Mesodermal cell (in vitro differentiated cells): Measurements from ENCODE around the gene TIMP2.
A peak's percentile ranks its signal among the peaks of the same experiment; 100 is the strongest.

Experiments
- H3K27ac ChIP-seq: 2 replicates; pipeline ENCODE4 v1.7.0; 2013; ENCODE audit warnings: mild to moderate bottlenecking, low read depth, low read length, moderate library complexity; ENCODE audit not compliant: severe bottlenecking
- H3K36me3 ChIP-seq: 2 replicates; pipeline ENCODE4 v1.7.1; 2013; ENCODE audit warnings: mild to moderate bottlenecking, low read length, moderate library complexity; ENCODE audit not compliant: control insufficient read depth, insufficient read depth
- H3K4me1 ChIP-seq: one replicate; pipeline ENCODE4 v1.7.1; 2013; ENCODE audit warnings: mild to moderate bottlenecking, low read length; ENCODE audit not compliant: insufficient read depth, control insufficient read depth, poor library complexity, severe bottlenecking
- H3K4me3 ChIP-seq: 2 replicates; pipeline ENCODE4 v1.7.0; 2013; ENCODE audit warnings: low read length, control low read depth, mild to moderate bottlenecking; ENCODE audit not compliant: insufficient read depth, poor library complexity, severe bottlenecking; ENCODE audit errors: extremely low read depth
- H3K9me3 ChIP-seq: 2 replicates; pipeline ENCODE4 v1.7.1; 2013; ENCODE audit warnings: mild to moderate bottlenecking, low read length, moderate library complexity; ENCODE audit not compliant: control insufficient read depth
- whole genome bisulfite sequencing, 2 experiments: methylation state at CpG; one replicate each; pipeline ENCODE4 v1.1.5; 2013; ENCODE audit warnings: missing lambda C conversion rate in 2 of 2; ENCODE audit not compliant: insufficient coverage in 2 of 2; 5-methylcytosine and 5-hydroxymethylcytosine counted together

The TIMP2 gene

DNA sequence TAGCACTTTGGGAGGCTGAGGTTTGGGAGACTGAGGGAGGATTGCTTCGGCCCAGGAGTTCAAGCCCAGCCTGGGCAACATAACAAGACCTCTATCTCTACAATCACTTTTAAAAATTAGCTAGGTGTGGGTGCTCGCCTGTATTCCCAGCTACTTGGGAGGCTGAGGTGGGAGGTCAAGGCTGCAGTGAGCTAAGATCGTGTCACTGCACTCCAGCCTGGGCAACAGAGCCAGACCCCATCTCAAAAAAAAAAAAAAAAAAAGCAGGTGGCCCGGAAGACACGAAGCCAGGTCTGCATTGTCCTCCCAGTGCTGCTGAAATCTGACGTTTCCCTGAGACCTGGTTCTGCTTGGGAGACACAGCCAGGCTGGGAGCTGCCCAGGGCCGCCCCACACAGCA lies 18.8 kb upstream of the TIMP2 start:
- Histone ChIP-seq H3K36me3 (no peaks in the 10 kb centered on the region), H3K4me3 (no peak overlapping the region), H3K9me3 (no peaks in the 10 kb centered on the region), H3K4me1 (peaks cover 22% of the 10 kb centered on the region), H3K27ac (no peak overlapping the region)
- 50 to 96% methylated on average over 1 to 6 of the region's 7 CpGs for WGBS, 2 experiments

DNA sequence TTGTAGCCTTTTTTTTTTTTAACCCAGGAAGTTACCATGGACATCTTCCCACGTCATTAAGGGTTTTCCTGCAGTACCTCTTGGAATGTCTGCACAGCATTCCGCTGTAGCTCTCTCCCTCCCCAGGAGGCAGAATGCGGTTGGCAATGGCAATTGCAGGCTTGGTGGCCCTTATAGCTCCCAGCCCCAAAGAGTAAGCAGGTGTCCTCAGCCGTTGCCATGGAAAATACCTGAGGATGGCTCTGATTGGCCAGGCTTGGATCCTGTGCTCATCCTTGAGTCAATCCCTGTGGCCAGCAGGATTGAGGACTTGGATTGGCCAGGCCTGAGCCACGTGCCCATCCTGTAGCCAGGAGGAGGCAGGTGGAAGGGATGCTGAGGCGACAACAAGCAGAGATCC lies 15.5 kb upstream of the TIMP2 start:
- no peak overlapping the region for H3K4me3 ChIP-seq
- H3K27ac ChIP-seq: no peak overlapping the region
- WGBS, 2 experiments: 69 to 70% methylated on average over 5 to 6 of the region's 6 CpGs
- H3K9me3 ChIP-seq: no peaks in the 10 kb centered on the region
- no peaks in the 10 kb centered on the region for H3K36me3 ChIP-seq
- H3K4me1 ChIP-seq: peaks cover 23% of the 10 kb centered on the region

DNA sequence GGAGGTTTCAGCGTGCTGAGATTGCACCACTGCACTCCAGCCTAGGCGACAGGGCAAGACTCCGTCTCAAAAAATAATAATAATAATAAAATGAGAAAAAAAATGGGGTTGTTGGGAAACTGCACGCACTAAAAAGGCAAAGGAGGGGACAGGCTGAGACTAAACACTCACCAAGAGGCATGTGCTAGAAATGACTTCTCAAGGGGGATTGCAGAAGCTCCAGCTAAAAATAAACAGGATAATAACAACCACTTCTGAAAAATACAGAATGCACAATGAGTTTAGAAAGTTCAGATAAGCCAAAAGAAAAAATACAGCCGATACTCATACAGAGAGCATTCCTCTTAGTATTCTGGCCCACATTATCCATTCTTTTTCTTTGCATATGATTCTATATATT lies 15.1 kb upstream of the TIMP2 start:
- H3K9me3 ChIP-seq: no peaks in the 10 kb centered on the region
- no peak overlapping the region for H3K4me3 ChIP-seq
- no peak overlapping the region for H3K27ac ChIP-seq
- no peaks in the 10 kb centered on the region for H3K36me3 ChIP-seq
- WGBS, 2 experiments: no CpG with 5 or more reads among the region's 5 CpGs
- H3K4me1 ChIP-seq: peaks cover 26% of the 10 kb centered on the region

DNA sequence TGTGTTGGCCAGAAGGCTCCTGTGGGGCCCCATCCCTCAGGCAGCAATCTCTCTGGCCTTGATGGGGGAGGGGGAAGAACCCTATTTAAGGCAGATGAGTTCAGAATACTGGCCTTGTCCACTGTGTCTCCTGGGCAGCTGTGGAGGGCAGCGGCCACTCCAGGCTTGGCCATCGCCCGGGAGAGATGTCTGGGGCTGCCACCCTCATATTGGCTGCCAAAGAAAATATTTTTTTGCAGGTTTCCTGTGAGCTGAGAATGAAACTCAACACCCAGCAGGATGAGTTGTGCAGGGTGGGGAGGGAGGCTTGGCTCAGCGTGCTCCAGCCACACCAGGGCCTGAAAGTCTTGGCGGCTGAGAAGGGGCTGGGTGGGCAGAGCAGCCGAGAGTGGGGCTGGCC lies 14.4 kb upstream of the TIMP2 start:
- H3K36me3 ChIP-seq: no peaks in the 10 kb centered on the region
- no peak overlapping the region for H3K27ac ChIP-seq
- peaks cover 33% of the 10 kb centered on the region for H3K4me1 ChIP-seq
- WGBS, 2 experiments: 84 to 85% methylated on average over 3 to 5 of the region's 6 CpGs
- no peak overlapping the region for H3K4me3 ChIP-seq
- no peaks in the 10 kb centered on the region for H3K9me3 ChIP-seq

DNA sequence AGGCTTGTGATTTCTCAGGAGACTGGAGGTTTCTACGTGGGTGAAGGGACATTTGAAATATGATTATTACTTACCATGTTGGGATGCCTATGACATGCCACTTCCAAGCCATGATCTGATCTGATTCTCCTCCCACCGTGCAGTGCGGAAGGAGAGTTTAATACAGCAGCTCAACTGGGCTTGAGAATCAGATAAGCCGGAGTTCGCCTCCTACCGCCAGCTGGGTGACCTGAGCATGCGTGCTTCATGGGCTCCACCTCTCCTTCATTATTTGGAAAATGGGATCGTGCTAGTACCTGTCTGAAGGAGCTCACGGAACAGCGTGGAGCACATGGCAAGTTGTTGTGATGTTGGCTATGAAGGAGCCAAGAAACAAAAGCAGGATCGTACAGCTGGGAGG lies 12.4 kb upstream of the TIMP2 start:
- Histone ChIP-seq H3K9me3 (no peaks in the 10 kb centered on the region), H3K27ac (no peak overlapping the region), H3K36me3 (no peaks in the 10 kb centered on the region), H3K4me3 (no peak overlapping the region), H3K4me1 (peaks cover 52% of the 10 kb centered on the region)
- 85 to 92% methylated on average over 8 to 10 of the region's 11 CpGs for WGBS, 2 experiments

DNA sequence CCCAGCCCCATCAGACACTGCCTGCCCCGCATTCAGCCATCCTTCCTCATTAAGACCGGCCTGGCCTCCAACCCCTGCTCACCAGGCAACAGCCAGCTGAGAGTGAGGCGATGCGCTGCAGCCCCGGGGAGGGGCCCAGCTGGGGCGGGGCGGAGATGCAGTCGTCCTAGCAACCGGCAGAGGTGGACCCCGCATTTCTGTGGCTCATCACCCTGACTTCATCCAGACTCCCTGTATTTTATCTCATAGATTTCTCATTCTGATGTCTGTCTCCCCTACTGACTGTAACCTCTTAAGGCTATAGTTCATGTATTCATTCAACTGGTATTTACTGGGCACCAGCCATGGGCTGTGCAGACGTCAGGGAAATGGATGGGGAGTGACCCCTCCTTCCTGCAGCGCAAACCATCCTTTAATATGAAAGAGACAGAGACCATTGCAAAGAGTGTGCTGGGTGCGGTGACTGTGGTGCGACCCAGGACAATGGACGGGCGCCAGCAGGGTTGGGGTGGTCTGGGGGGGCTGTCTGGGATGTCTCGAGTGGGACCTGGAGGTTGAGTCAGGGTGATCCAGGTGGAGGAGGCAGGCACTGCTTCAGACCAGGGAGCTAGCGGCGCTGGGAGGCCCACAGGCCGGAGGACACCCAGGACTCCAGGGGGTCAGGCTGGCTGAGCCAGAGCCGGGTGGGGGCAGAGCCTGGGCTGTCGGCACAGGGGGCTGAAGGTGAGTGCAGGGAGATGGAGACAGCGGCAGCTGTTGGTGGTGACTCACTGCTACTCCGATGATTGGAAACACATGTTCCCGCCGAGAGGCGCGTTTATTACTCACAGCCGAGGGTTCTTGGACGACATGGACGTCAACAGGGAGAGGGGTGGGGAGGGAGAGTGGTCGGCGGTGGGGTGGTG lies 10.5 kb upstream of the TIMP2 start:
- Histone ChIP-seq H3K4me1 (peaks cover 52% of the 10 kb centered on the region), H3K4me3 (no peak overlapping the region), H3K36me3 (no peaks in the 10 kb centered on the region), H3K9me3 (no peaks in the 10 kb centered on the region), H3K27ac (no peak overlapping the region)
- 83 to 93% methylated on average over 22 to 29 of the region's 33 CpGs for WGBS, 2 experiments

DNA sequence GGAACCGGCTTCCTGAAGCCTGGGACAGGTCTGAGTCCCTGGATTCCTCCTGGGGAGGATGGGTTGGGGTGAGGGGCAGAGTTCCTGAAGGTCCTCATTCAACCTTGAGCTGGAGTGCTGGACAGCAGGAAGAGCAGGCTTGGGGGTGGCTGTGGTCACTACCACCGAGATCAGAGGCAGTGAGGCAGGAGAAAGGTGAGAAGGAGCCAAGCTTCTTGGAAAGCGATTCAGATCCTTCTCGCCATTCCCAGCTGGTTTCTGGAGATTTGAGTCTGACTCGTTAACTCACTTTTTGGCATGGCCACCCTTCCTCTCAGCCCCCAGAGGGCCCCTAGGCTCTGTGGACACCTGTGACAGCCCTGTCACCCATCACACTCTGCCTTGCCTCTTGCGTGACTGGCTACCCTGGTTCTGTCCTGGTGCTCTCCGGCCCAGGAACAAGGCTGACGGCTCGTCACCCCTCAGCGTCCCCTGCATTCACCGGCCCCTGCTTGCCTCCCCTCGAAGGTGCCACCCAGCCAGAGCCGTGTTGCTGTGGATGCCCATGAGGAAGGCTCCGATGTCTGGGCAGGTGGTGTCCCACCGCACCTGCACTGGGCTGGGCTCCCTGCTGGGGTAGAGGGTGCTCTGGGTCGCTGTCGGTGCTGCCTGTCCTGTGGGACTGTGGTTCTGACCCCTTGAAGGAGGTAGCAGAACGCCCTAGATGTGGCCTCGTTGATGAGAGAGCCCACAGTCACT lies 9.7 kb upstream of the TIMP2 start:
- H3K4me1 ChIP-seq: peaks cover 44% of the 10 kb centered on the region
- no peak overlapping the region for H3K4me3 ChIP-seq
- peak overlapping the region; percentile 91 for H3K27ac ChIP-seq
- no peaks in the 10 kb centered on the region for H3K9me3 ChIP-seq
- 84 to 94% methylated on average over 17 to 19 of the region's 19 CpGs for WGBS, 2 experiments
- H3K36me3 ChIP-seq: no peaks in the 10 kb centered on the region

DNA sequence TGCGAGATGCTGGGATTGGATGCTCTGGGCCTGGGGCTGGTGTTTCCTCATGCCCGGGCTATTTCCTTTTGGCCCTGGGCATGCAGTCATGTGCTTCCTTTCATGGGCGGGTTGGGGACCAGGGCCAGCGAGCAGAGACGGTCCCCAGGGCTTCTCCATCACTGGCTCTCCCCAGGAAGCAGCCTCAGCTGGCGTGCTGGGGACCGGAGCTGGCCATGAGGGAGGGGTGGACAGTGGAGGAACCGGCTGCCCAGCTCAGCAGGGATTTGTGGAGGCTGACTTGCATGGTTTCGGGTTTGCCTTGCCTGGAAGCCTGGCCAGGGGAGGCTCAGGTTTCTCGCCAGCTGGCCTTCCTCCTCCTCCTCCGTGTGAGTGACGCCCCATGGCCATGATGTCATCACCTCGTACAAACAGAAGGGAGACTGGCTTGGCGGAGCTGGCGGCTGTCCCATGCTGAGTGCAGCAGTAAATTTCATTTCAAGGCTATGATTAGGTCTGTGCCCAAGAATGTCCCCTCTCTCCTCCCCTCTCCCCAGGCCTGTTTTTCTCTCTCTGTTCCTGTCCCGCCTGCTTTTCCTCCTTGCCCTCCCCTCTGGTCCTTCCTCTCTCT lies 8.9 kb upstream of the TIMP2 start:
- WGBS, 2 experiments: 51 to 54% methylated on average over 15 to 16 of the region's 16 CpGs
- Histone ChIP-seq H3K27ac (peak overlapping the region; percentile 91), H3K4me1 (peaks cover 37% of the 10 kb centered on the region), H3K9me3 (no peaks in the 10 kb centered on the region), H3K36me3 (no peaks in the 10 kb centered on the region), H3K4me3 (no peak overlapping the region)

DNA sequence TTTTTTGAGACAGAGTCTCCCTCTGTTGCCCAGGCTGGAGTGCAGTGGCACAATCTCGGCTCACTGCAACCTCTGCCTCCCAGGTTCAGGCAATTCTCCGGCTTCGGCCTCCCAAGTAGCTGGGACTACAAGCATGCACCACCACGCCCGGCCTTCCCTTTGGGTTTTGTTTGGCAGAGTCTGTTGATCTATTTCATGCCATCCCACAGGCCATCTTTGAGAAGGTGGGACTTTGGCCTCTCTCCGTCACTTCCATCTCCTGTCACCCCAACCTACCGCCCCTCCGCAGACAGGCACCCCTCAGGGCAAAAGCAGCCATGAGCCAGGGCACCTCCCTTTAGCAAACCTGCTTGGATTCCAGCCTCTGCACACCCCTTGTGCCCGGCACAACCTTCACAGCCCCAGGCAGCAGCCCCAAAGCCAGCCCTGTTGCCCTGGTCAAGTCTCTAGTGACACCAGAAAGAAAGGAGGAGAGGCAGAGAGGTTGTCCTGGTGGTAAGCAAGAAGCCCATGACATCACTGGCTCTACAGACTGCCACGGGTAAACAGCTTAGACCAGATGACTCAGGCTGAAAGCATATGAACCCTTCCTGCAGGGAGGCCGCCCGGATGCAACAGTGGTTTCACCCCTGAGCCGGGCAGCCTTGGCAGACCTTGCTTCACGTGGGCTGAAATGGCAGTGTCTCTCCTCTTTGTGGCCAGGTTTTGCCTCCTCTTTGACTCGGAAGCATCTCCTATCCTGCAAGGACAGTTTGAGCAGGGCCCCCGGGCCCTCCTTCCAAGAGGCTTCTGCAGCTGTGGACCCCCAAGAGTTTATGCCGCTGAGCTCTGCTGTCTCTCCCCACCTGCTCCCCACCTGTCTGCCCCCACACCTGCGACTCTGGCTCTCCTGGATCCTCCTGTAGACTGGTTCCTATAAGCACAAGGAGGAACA lies 8.1 kb upstream of the TIMP2 start:
- H3K27ac ChIP-seq: peak overlapping the region; percentile 91
- H3K9me3 ChIP-seq: no peaks in the 10 kb centered on the region
- 77 to 86% methylated on average over 15 to 16 of the region's 18 CpGs for WGBS, 2 experiments
- no peaks in the 10 kb centered on the region for H3K36me3 ChIP-seq
- no peak overlapping the region for H3K4me3 ChIP-seq
- H3K4me1 ChIP-seq: peaks cover 42% of the 10 kb centered on the region
